H9 (cell line): Measurements from ENCODE around the gene DDX60. TPM values are rescaled to one million over a fixed set of nuclear protein-coding genes. Genes with fewer than 3 reads are reported as not detected.

Source experiments
- DNase-seq: peaks from one replicate; pipeline ENCODE4 v3.0.0-alpha.2; 2017
- H2AFZ ChIP-seq: one replicate; pipeline ENCODE4 v1.6.1; 2013; ENCODE audit warnings: mild to moderate bottlenecking, low read length, control low read depth, moderate library complexity
- H2AK5ac ChIP-seq: 2 replicates; pipeline ENCODE4 v1.6.1; 2013; ENCODE audit warnings: low read length, control low read depth, mixed read lengths; ENCODE audit not compliant: insufficient read length
- H2BK120ac ChIP-seq: one replicate; pipeline ENCODE4 v1.6.1; 2013; ENCODE audit warnings: low read depth, mild to moderate bottlenecking, low read length, control low read depth, inconsistent platforms; ENCODE audit not compliant: poor library complexity, severe bottlenecking
- H2BK12ac ChIP-seq: 2 replicates; pipeline ENCODE4 v1.6.1; 2013; ENCODE audit warnings: low read length, control low read depth, mixed read lengths, low read depth; ENCODE audit not compliant: insufficient read length
- H2BK15ac ChIP-seq: 2 replicates; pipeline ENCODE4 v1.6.1; 2013; ENCODE audit warnings: low read depth, low read length, control low read depth
- H2BK20ac ChIP-seq: one replicate; pipeline ENCODE4 v1.6.1; 2013; ENCODE audit warnings: low read depth, mild to moderate bottlenecking, low read length, control low read depth, inconsistent platforms; ENCODE audit not compliant: poor library complexity, severe bottlenecking
- H2BK5ac ChIP-seq: 2 replicates; pipeline ENCODE4 v1.6.1; 2013; ENCODE audit warnings: low read length, control low read depth, mixed read lengths; ENCODE audit not compliant: insufficient read length
- H3K14ac ChIP-seq: 2 replicates; pipeline ENCODE4 v1.6.1; 2013; ENCODE audit warnings: low read length, control low read depth; ENCODE audit not compliant: insufficient read depth
- H3K18ac ChIP-seq: 2 replicates; pipeline ENCODE4 v1.6.1; 2013; ENCODE audit warnings: low read depth, mild to moderate bottlenecking, mixed read lengths, low read length, control low read depth; ENCODE audit not compliant: insufficient read length
- H3K23ac ChIP-seq: 2 replicates; pipeline ENCODE4 v1.6.1; 2013; ENCODE audit warnings: low read length, control low read depth, mixed read lengths, low read depth; ENCODE audit not compliant: insufficient read length
- H3K23me2 ChIP-seq: 2 replicates; pipeline ENCODE4 v1.6.1; 2013; ENCODE audit warnings: low read depth, mild to moderate bottlenecking, mixed read lengths, low read length, control low read depth; ENCODE audit not compliant: insufficient read length, poor library complexity, severe bottlenecking
- H3K27ac ChIP-seq: 2 replicates; pipeline ENCODE4 v1.5.1; 2013; ENCODE audit warnings: low read length, control low read depth, mixed read lengths, low read depth; ENCODE audit not compliant: insufficient read length
- H3K27me3 ChIP-seq: 2 replicates; pipeline ENCODE4 v1.6.1; 2013; ENCODE audit warnings: low read length, control low read depth, inconsistent platforms; ENCODE audit not compliant: insufficient read depth
- H3K4ac ChIP-seq: 2 replicates; pipeline ENCODE4 v1.6.1; 2013; ENCODE audit warnings: low read depth, mild to moderate bottlenecking, control low read depth, inconsistent platforms, low read length, moderate library complexity
- H3K4me1 ChIP-seq: 2 replicates; pipeline ENCODE4 v1.6.1; 2013; ENCODE audit warnings: low read length, control low read depth, inconsistent platforms; ENCODE audit not compliant: insufficient read depth
- H3K4me2 ChIP-seq: 2 replicates; pipeline ENCODE4 v1.6.1; 2013; ENCODE audit warnings: low read length, control low read depth, mixed read lengths; ENCODE audit not compliant: insufficient read length, insufficient read depth
- H3K56ac ChIP-seq: 2 replicates; pipeline ENCODE4 v1.6.1; 2013; ENCODE audit warnings: low read depth, mild to moderate bottlenecking, mixed read lengths, low read length, control low read depth; ENCODE audit not compliant: insufficient read length
- H3K79me1 ChIP-seq: 2 replicates; pipeline ENCODE4 v1.6.1; 2013; ENCODE audit warnings: low read depth, mild to moderate bottlenecking, moderate library complexity, low read length, control low read depth, inconsistent platforms; ENCODE audit not compliant: insufficient read depth, poor library complexity, severe bottlenecking
- H3K79me2 ChIP-seq: 2 replicates; pipeline ENCODE4 v1.6.1; 2013; ENCODE audit warnings: low read length, control low read depth, inconsistent platforms; ENCODE audit not compliant: insufficient read depth
- H3K9ac ChIP-seq: 2 replicates; pipeline ENCODE4 v1.6.1; 2013; ENCODE audit warnings: low read length, control low read depth, mixed read lengths; ENCODE audit not compliant: insufficient read length; ENCODE audit errors: extremely low read depth
- H3K9me3 ChIP-seq: one replicate; pipeline ENCODE4 v1.6.1; 2013; ENCODE audit warnings: low read depth, low read length, inconsistent platforms; ENCODE audit not compliant: control insufficient read depth
- H3T11ph ChIP-seq: one replicate; pipeline ENCODE4 v1.6.1; 2013; ENCODE audit warnings: mild to moderate bottlenecking, low read length, control low read depth, inconsistent platforms
- H4K20me1 ChIP-seq: one replicate; pipeline ENCODE4 v1.6.1; 2013; ENCODE audit not compliant: control insufficient read depth, insufficient read length, insufficient read depth
- H4K5ac ChIP-seq: 2 replicates; pipeline ENCODE4 v1.6.1; 2013; ENCODE audit warnings: low read depth, mild to moderate bottlenecking, mixed read lengths, low read length, control low read depth; ENCODE audit not compliant: insufficient read length
- H4K8ac ChIP-seq: replicated peaks from 2 replicates; pipeline ENCODE4 v1.6.1; 2013; ENCODE audit warnings: low read length, control low read depth, mixed read lengths, low read depth; ENCODE audit not compliant: insufficient read length
- H4K91ac ChIP-seq: 2 replicates; pipeline ENCODE4 v1.6.1; 2013; ENCODE audit warnings: low read depth, mild to moderate bottlenecking, moderate library complexity, mixed read lengths, low read length, control low read depth; ENCODE audit not compliant: insufficient read length
- H3K27ac Mint-ChIP-seq, 3 experiments: 2 replicates in 2 of 3; 3 replicates in 1 of 3; pipeline ENCODE4 v1.8.0; 2020 to 2021; ENCODE audit warnings: mixed read lengths in 3 of 3, mild to moderate bottlenecking in 1 of 3, moderate library complexity in 1 of 3
- H3K27me3 Mint-ChIP-seq: 2 replicates; pipeline ENCODE4 v1.8.0; 2021; ENCODE audit warnings: low read depth, mild to moderate bottlenecking, moderate library complexity, mixed read lengths
- H3K36me3 Mint-ChIP-seq, 3 experiments: 2 replicates in 2 of 3; 3 replicates in 1 of 3; pipeline ENCODE4 v1.8.0; 2020 to 2021; ENCODE audit warnings: low read depth in 3 of 3, mixed read lengths in 3 of 3; ENCODE audit not compliant: insufficient read depth in 1 of 3
- H3K4me1 Mint-ChIP-seq, 2 experiments: 2 replicates each; pipeline ENCODE4 v1.8.0; 2020; ENCODE audit warnings: mixed read lengths in 2 of 2
- H3K4me3 Mint-ChIP-seq, 2 experiments: 2 replicates in 1 of 2; 3 replicates in 1 of 2; pipeline ENCODE4 v1.8.0; 2020 to 2021; ENCODE audit warnings: mild to moderate bottlenecking in 2 of 2, mixed read lengths in 2 of 2, moderate library complexity in 1 of 2
- H3K9me3 Mint-ChIP-seq, 2 experiments: 2 replicates in 1 of 2; 3 replicates in 1 of 2; pipeline ENCODE4 v1.8.0; 2020; ENCODE audit warnings: mild to moderate bottlenecking in 2 of 2, mixed read lengths in 2 of 2, moderate library complexity in 1 of 2
- WGBS: extraction: QIAGEN DNeasy Blood & Tissue Kit; methylation state at CpG from one replicate; pipeline ENCODE4 v1.1.7; 2013; ENCODE audit warnings: missing lambda C conversion rate, low lambda C conversion rate, mixed read lengths; ENCODE audit not compliant: insufficient read length; ENCODE audit errors: extremely low coverage; 5-methylcytosine and 5-hydroxymethylcytosine counted together
- total RNA-seq: library from RNA; stranded (reverse); gene quantifications from 2 replicates; pipeline ENCODE4 v1.2.1, GENCODE V29; 2021
- TF ChIP-seq, protein P1 (sequence below): fragments of 200-600 bp; sonication (generic); conservative IDR thresholded peaks from 3 replicates; pipeline ENCODE4 v1.8.0; 2021; ENCODE audit warnings: antibody characterized with exemption, mild to moderate bottlenecking

DDX60 gene
- total RNA-seq, 1 experiment from 2014 or later: 3.9 TPM

GRCh38 chr4:168274871-168275270 lies 43.7 kb downstream of the DDX60 start:
- no peak overlapping the region for H3K9ac ChIP-seq
- H2BK15ac ChIP-seq: no peak overlapping the region
- DNase-seq: no peak
- no peak overlapping the region for H4K91ac ChIP-seq
- H3K18ac ChIP-seq: no peak overlapping the region
- H3K4ac ChIP-seq: no peak overlapping the region
- no peaks in the 10 kb centered on the region; the same call in 1 of the 2 replicates for H3K4me1 ChIP-seq
- Mint-ChIP-seq H3K9me3 (no peaks in the 10 kb centered on the region), H3K27me3 (no peaks in the 10 kb centered on the region), H3K4me3 (no peak overlapping the region), H3K36me3 (no peaks in the 10 kb centered on the region), H3K4me1 (peaks cover 6 to 9% of the 10 kb centered on the region in 2 experiments), H3K27ac (no peak overlapping the region)
- H3K4me2 ChIP-seq: no peak overlapping the region
- no peak overlapping the region for H2AFZ ChIP-seq
- no peak overlapping the region for H2BK5ac ChIP-seq
- H3K23me2 ChIP-seq: no peaks in the 10 kb centered on the region
- H4K5ac ChIP-seq: no peak overlapping the region
- H2BK12ac ChIP-seq: no peak overlapping the region
- H2BK120ac ChIP-seq: no peak overlapping the region
- no peak overlapping the region for H3T11ph ChIP-seq
- no peak overlapping the region for H3K14ac ChIP-seq
- no peaks in the 10 kb centered on the region for H4K20me1 ChIP-seq
- no peak overlapping the region for H3K56ac ChIP-seq
- H3K79me1 ChIP-seq: no peaks in the 10 kb centered on the region
- no peaks in the 10 kb centered on the region for H3K79me2 ChIP-seq
- H3K27me3 ChIP-seq: no peaks in the 10 kb centered on the region
- TF ChIP-seq, protein P1, sequence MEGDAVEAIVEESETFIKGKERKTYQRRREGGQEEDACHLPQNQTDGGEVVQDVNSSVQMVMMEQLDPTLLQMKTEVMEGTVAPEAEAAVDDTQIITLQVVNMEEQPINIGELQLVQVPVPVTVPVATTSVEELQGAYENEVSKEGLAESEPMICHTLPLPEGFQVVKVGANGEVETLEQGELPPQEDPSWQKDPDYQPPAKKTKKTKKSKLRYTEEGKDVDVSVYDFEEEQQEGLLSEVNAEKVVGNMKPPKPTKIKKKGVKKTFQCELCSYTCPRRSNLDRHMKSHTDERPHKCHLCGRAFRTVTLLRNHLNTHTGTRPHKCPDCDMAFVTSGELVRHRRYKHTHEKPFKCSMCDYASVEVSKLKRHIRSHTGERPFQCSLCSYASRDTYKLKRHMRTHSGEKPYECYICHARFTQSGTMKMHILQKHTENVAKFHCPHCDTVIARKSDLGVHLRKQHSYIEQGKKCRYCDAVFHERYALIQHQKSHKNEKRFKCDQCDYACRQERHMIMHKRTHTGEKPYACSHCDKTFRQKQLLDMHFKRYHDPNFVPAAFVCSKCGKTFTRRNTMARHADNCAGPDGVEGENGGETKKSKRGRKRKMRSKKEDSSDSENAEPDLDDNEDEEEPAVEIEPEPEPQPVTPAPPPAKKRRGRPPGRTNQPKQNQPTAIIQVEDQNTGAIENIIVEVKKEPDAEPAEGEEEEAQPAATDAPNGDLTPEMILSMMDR: no peak
- H2BK20ac ChIP-seq: no peak overlapping the region
- no peaks in the 10 kb centered on the region for H3K9me3 ChIP-seq
- no CpG with 5 or more reads among the region's 1 CpG for WGBS
- no peak overlapping the region for H3K23ac ChIP-seq
- H4K8ac ChIP-seq: no peak overlapping the region
- H3K27ac ChIP-seq: no peak overlapping the region
- no peak overlapping the region for H2AK5ac ChIP-seq
